ENCODE data around the gene PLAGL2.
"Not testable (repeated sequence)": the region's sequence is repeated elsewhere in the genome, so short reads cannot be mapped to it uniquely, and the experiment has no call there.

The PLAGL2 gene, protein sequence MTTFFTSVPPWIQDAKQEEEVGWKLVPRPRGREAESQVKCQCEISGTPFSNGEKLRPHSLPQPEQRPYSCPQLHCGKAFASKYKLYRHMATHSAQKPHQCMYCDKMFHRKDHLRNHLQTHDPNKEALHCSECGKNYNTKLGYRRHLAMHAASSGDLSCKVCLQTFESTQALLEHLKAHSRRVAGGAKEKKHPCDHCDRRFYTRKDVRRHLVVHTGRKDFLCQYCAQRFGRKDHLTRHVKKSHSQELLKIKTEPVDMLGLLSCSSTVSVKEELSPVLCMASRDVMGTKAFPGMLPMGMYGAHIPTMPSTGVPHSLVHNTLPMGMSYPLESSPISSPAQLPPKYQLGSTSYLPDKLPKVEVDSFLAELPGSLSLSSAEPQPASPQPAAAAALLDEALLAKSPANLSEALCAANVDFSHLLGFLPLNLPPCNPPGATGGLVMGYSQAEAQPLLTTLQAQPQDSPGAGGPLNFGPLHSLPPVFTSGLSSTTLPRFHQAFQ

DNA sequence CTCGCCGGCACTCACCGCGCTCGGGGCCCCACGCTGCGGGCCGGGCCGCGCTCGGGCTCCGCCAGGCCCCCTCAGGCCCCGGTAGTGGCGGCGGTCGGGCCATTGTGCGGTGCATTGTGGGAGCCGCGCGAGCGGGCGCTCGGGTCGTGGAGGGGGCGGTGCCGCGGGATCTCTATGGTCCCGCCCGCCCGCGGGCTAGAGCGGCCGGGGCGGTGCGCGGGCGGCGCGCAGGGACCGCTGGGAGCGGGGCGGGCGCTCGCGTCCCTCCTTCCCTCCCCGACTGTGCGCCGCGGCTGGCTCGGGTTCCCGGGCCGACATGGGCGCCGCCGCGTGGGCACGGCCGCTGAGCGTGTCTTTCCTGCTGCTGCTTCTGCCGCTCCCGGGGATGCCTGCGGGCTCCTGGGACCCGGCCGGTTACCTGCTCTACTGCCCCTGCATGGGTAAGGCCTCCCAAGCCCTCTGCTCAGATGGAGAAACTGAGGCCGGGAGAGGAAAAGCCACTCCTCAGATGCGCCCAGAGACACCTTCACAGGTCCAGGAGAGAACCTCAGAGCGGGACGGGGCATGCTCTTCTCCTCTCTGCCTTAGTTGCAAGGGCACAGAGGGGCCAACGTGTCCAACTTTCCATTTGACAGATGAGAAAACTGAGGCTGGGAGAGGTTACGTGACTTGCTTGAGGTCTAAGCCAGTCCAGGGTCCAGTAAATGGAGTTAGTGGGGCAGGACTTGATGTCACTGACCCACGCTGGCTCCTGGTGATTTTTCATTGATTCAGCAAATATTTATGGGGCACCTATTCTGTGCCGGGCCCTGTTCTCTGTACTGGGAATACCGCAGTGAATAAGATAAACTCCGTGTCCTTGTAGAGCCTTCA is at the start of gene PLAGL2, which contains the start of gene POFUT1:
Gene PLAGL2, minus strand, starts transcription at position 118 of the 873 bp plus-strand sequence. CDS start 5,565 bp downstream, outside the sequence.
Gene POFUT1, plus strand, starts transcription at position 255 of the 873 bp plus-strand sequence. Its CDS starts 62 bp downstream, at position 317.
- DNase-seq = peak in 55 of 56 donors; percentile 25 to 91 (median 75)

DNA sequence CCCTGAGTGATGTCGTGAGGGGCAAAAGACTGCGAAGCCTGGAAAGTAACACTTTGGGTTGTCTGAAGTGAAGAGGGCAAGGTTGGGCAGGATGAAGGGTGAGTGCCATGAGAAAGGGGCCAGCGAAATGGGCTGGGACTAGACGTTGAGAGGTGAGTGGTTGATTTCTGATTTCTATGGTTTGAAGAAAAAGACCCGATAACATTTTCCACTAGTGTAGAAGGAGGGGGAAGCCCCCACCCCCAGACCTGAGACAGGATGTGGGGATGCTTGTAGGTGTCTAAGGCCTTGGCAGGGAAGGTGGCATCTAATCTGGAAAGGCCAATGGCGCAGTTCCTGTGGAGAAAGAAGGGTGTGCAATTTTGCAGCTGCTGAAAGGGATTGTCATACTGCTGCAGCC is 44.6 kb upstream of the PLAGL2 start:
- no peak for DNase-seq

GRCh38 chr20:32251470-32251869 is 43.9 kb upstream of the PLAGL2 start:
- DNase-seq = no peak

GRCh38 chr20:32249030-32249738 is 41.6 kb upstream of the PLAGL2 start:
- no peak for DNase-seq

GRCh38 chr20:32248043-32248442 is 40.5 kb upstream of the PLAGL2 start:
- no peak for DNase-seq

DNA sequence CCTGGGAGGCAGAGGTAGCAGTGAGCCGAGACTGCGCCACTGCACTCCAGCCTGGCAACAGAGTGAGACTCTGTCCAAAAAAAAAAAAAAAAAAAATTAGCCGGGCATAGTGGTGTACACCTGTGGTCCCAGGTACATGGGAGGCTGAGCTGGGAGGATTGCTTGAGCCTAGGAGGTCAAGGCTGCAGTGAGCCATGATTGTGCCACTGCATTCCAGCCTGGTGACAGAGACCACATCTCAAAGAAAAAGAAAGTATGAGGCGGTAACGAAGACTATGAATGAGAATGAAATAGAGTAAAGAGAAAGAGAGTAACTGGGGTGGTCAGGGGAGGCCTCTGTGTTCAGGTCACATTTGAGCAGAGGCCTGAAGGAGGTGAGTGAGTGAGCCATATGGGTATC is 38.7 kb upstream of the PLAGL2 start:
- not testable (repeated sequence) for DNase-seq

GRCh38 chr20:32244959-32245358 is 37.4 kb upstream of the PLAGL2 start:
- DNase-seq = no peak

DNA sequence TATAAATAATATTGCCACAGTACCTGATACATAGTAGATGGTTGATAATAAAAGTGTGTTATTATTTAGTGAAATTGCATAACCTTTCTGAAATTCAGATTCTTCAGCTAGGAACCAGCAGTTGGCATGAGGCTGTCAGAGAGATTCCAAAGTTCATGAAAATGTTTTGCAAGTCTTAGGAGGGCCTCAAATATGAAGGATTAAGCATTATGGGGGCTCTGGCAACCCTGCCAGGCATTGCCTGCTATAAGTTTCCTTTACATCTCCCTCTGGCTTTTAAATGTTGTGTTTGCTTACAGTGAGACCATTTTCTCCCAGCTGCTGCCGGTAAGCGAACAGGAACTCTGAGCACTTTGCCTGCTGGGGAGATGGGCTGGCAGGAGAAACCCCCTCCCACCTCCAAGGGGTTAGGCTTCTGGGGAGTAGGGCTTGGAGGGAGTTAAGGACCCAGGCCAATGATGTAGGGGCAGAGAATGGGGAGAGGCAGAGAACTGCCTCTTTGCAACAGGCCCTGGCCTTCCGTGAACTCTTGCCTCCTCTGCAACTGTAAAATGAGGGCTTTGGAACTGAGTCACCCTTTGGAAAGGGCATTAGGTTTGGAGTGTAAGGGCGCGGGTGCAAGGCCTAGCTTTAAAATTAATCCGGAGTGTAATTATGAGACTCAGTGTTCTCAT is 36.7 kb upstream of the PLAGL2 start:
- DNase-seq = no peak

DNA sequence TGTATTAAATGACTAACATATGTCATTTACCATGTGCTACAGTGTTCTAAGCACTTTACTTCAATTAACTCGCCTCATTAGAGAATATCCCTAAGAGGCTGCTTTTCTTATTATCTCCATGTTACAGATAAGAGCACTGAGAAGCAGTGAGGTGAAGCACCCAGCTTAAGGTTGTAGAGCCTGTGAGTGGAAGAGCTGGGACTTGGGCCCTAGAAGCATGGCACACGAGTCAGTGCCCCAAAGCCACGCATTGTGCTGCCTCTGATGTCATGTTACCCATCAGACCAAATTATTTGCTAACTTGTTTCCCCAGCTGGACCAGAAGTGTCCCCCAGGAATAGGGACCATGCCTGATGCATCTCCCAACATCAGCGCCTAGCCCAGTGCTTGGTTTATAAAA is 34.3 kb upstream of the PLAGL2 start:
- DNase-seq = no peak

GRCh38 chr20:32240205-32240604 is 32.7 kb upstream of the PLAGL2 start:
- no peak for DNase-seq

DNA sequence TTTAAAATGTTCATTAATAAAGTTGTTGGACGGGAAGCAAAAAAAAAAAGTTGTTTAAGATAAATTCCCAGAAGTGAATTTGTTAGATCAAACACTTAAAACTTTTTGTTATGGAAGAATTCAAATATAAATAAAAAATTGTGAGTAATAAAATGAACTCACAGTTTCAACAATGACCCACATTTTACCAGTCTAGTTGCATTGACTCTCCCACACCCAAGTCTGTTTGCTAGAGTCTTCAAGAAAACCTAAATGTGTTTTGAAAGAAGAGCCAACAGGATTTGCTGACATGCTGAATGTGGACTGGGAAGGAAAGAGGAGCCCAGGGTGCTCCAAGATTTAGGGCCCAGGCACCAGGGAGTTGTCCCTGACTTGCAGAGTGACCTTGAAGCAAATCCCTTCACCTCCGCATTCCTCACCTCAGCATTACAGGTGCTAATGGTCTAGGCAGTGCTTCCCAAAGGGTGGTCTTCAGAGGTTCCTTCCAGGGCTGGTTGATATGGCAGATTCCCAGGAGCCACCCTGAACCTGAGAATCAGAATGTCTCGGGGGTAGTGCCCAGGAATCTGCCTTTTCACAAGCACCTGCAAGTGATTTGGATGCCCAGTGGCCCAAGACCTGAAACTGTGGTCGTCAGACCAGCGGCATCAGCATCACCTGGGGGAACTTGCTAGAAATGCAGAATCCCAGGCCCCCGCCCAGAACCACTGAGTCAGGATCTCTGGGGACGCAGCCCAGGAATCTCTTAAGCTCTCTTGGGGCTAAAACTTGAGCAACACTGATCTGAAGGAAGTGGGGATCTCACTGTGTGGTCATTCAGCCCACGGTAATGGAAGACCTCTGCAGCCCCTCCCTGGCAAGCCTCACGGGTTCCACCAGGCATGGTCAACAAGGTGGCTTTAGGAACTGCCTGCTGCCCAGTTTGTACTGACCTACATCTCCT is 31.2 kb upstream of the PLAGL2 start:
- no peak for DNase-seq

DNA sequence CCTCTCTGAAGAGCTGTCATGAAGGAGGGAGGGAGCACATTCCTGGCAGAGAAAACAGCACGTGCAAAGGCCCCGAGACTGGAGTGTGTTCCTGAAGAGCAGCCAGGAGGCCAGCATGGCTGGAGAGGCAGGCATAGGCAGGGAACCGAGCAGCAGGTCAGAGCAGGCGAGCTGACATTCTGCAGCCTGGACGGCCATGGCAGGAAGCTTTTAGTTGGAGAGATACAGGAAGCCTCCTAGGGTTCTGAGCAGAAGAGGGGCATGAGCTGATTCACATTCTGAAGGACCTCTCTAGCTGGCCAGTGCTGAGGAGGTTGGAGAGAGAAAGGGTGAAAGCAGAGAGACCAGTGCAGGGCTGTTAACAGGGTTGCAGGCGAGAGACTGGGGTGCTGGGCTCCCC is 29.9 kb upstream of the PLAGL2 start:
- no peak for DNase-seq

DNA sequence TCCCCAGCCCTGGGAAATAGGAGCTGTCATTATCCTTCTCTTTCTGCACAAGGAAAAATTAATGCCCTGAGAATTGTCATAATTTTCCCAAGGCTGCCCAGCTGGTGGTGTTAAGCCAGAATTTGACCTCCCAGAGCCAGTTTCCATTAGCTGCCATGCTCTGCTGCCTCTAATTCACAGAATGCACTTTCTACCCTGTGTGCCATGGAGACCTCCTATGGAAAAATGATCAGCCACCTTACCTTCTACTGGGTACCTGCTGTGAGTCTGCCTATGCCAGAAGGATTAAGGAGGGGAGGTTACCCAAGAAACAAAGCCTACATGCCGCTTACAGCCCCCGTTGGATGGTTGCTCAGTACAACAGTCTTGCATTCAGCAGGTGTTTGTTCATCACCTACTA is 29.3 kb upstream of the PLAGL2 start:
- DNase-seq = no peak

DNA sequence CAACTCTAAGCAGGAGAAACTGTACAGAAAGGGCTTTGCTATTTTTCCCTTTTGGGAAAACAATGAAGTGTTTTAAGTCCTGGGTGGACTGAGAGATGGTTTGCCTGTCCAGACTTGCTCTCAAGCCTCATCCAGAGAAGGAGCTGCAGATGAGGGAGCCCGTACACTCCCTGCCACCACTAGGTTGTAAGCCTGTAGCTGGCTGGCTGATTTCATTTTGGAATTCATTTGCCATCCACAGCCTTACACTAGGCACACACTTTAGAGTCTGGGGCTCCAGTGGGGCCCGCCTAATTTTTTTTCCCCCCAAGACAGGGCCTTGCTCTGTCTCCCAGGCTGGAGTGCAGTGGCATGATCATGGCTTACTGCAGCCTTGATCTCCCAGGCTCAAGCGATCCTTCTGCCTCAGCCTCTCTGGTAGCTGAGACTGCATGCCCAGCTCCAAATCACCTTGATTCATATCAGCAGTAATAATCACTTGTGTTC is 28.5 kb upstream of the PLAGL2 start:
- no peak for DNase-seq

DNA sequence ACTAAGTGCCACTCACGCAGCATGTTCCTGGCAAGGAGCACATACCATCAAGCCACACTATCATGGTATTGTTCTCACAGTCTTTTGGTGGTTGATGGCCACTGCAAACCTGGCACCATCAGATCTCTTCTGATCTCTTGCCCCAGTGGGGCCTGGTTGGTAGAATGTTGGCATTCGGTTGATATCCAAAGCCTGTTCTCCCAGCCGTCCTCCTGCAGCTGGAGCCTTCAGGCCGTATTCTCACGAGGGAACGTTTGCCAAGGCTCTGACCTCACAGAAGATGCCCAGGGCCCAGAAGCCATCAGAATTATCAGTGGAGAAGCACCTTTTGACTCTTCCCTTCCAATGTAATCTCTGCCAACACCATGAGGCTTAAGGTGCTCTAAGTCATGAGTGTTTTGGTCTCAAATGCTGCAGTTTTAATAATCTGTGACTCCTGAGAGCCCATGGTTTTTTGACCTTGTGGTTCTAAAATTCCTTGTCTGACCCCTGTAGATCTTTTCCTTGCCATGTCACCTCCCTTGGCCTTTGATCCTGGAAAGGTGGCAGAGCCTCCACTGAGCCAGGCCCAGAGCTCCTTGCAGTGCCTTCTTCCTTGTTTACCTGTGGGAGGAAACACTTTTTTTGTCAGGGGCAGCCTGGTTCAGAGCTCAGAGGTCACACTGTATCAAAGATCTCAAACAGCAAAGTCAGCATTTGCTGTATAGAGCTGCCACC is 27.9 kb upstream of the PLAGL2 start:
- no peak for DNase-seq

DNA sequence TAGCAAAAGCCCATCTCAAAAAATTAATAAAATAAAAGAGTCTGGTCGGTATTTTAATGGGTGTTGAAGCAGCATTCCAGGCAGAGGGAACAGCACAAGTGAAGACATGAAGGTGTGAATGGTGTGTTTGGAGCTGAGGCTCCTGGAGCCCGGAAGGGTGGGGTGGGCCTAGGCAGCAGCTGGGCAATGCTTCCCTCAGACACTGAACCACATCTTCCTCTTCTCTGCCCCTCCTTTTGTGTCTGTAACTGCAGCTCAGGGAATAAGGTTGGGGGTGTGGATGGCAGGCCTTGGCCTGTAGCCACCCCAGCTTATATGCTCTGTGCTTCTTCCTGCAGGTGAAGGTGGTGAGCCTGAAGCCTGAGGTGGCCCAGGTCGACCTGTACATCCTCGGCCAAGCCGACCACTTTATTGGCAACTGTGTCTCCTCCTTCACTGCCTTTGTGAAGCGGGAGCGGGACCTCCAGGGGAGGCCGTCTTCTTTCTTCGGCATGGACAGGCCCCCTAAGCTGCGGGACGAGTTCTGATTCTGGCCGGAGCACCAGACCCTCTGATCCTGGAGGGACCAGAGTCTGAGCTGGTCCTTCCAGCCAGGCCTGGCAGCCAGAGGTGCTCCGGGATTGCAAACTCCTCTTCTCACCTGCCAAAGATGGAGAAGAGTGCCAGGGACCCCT is 26.7 kb upstream of the PLAGL2 start:
- DNase-seq = no peak

- DNase-seq = no peak
These were observed 25.7 kb upstream of the PLAGL2 start for GRCh38 chr20:32233286-32233685.

DNA sequence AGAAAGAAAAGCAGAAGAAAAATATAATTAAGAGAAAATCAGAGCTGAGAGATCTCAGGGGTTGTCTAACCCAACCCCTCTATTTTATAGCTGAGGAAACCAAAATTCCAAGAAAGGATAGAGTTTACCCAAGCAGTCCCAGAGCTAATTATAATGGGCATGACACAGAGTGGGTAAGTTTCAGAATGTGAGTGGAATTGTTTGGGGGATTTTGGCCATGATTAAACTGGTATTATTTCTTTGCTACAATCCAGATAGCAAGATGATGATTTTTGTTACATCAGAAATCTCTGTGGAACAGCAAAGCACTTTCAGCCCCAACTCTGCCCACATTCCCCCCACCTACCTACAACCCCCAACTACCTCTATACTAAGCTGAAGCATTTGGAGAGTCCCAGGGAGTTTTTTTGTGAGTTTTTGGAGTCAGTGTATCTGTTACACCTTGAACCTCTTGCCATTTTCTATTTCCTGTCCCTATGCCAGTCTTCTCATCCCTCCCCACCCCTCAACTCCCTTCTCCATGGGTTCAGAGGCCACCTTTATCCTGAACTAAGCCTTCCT is 24.9 kb upstream of the PLAGL2 start:
- no peak for DNase-seq

Data from amygdala (tissue), 56 donors.